AG04450 (cell line): ENCODE measurements around the gene MED13L. TPM values are rescaled to one million over a fixed set of nuclear protein-coding genes. Genes with fewer than 3 reads are reported as not detected.

Experiments
- CTCF ChIA-PET: fragments of 300-600, 350-600 bp; formaldehyde crosslinking; extraction: SDS; loops from one replicate; lab custom pipeline; 2022; ENCODE audit warnings: antibody characterized with exemption, inconsistent platforms; lab: Charles Lee
- POLR2A ChIA-PET: fragments of 350-600 bp; formaldehyde crosslinking; extraction: SDS; loops from one replicate; lab custom pipeline; 2021; ENCODE audit warnings: antibody characterized with exemption, inconsistent platforms; lab: Yijun Ruan, JAX
- DNase-seq: peaks from one replicate; pipeline ENCODE4 v3.0.0-alpha.2; 2011; ENCODE audit warnings: low read depth, low spot score
- H3K27ac ChIP-seq: one replicate; pipeline ENCODE4 v1.5.1; 2012; ENCODE audit warnings: low read depth, low read length, control low read depth
- H3K27me3 ChIP-seq: one replicate; pipeline ENCODE4 v1.6.0; 2012; ENCODE audit warnings: low read length; ENCODE audit not compliant: control insufficient read depth, insufficient read depth
- H3K4me3 ChIP-seq: 2 replicates; pipeline ENCODE4 v1.5.1; 2011; ENCODE audit warnings: mild to moderate bottlenecking, low read depth, low read length, control low read depth
- H3K9me3 ChIP-seq: 2 replicates; pipeline ENCODE4 v1.5.1; 2012; ENCODE audit warnings: low read length; ENCODE audit not compliant: control insufficient read depth, insufficient read depth
- polyA plus RNA-seq: library from polyadenylated mRNA; depleted of rRNA; stranded (reverse); fragments of >200 nt; gene quantifications from 2 replicates; pipeline ENCODE4 v1.2.3, GENCODE V29; 2011
- TF ChIP-seq, protein P1 (sequence below): IDR thresholded peaks from 2 replicates; pipeline ENCODE4 v1.5.1; 2011; ENCODE audit warnings: low read depth, low read length, control low read depth, inconsistent platforms

MED13L gene
- polyA plus RNA-seq, 1 experiment = 56.2 TPM

DNA sequence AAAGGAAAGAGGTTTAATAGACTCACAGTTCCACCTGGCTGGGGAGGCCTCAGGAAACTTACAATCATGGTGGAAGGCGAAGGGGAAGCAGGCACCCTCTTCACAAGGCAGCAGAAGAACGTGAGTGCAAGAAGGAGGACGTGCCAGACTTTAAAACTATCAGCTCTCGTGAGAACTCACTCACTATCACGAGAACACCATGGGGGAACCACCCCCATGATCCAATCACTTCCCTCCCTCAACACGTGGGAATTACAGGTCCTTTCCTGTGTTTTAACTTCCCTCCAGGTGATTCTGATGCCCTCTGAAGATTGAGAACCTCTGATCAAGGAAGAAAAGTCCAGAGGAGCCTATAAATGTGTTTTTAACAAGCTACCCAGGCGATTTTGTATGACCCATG lies 358.7 kb downstream of the MED13L start:
- peaks cover 5% of the 10 kb centered on the region for H3K9me3 ChIP-seq

DNA sequence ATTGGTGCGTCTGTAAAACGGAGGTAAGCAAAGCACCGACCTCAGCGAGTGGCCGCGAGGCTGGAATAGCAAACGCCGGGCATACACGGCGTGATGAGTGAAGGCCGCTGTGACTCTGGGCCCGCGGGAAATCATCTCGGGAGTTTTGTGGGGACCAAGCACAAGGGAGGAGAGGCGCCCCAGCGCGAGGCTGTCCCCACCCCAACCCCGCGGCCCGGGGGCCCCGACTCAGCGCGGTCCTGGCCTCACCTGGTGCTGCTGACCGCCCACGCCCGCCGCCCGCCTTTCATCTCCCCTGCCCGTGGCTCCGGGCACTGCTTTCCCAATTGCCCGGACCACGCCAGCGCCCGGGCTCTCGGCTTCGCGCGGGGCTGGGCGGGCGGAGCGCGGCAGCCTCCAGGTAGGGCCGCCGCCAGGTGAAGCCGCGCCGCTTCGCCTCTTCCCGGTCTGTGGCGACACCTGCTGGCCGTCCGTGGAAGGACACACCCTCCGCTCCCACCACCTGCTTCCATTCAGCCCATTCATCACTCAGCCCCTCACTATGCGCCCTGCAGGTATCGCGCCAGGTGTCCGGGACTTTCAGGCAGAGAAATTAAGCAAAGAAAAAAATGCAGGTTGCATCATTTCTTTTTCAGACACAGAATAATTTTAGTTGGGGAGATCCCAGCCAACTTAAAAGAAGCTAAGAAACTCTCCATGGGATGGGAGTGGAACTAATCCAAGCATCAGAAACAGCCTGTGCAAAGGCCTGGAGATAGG lies 360.4 kb downstream of the MED13L start:
- H3K27ac ChIP-seq = no peak overlapping the region
- no peaks in the 10 kb centered on the region for H3K9me3 ChIP-seq
- no peak for DNase-seq
- no peak overlapping the region; the same call in 1 of the 2 replicates for H3K4me3 ChIP-seq
- CTCF ChIA-PET = interaction anchor here (0.6 to 5.8 kb wide), 35 partner anchors 8 to 1952 kb away, joined by 3 to 91 read pairs (median 4); no protein-coding TSS in a partner anchor
- POLR2A ChIA-PET = interaction anchor here (1.7 kb wide), 1 partner anchor 1254 kb away, joined by 3 read pairs; no protein-coding TSS in a partner anchor
- peaks cover 5% of the 10 kb centered on the region for H3K27me3 ChIP-seq
- TF ChIP-seq, protein P1, sequence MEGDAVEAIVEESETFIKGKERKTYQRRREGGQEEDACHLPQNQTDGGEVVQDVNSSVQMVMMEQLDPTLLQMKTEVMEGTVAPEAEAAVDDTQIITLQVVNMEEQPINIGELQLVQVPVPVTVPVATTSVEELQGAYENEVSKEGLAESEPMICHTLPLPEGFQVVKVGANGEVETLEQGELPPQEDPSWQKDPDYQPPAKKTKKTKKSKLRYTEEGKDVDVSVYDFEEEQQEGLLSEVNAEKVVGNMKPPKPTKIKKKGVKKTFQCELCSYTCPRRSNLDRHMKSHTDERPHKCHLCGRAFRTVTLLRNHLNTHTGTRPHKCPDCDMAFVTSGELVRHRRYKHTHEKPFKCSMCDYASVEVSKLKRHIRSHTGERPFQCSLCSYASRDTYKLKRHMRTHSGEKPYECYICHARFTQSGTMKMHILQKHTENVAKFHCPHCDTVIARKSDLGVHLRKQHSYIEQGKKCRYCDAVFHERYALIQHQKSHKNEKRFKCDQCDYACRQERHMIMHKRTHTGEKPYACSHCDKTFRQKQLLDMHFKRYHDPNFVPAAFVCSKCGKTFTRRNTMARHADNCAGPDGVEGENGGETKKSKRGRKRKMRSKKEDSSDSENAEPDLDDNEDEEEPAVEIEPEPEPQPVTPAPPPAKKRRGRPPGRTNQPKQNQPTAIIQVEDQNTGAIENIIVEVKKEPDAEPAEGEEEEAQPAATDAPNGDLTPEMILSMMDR = peak; percentile 83

More for the DNA sequence above, 358.7 kb downstream of the MED13L start:
- Histone ChIP-seq H3K27ac (no peak overlapping the region), H3K4me3 (no peak overlapping the region), H3K27me3 (peaks cover 5% of the 10 kb centered on the region)
- TF ChIP-seq, protein P1 = no peak
- CTCF ChIA-PET = interaction anchor here (0.6 to 5.8 kb wide), 12 partner anchors 9 to 1938 kb away, joined by 3 to 91 read pairs (median 8); no protein-coding TSS in a partner anchor
- DNase-seq = no peak
- POLR2A ChIA-PET = no interaction called here

DNA sequence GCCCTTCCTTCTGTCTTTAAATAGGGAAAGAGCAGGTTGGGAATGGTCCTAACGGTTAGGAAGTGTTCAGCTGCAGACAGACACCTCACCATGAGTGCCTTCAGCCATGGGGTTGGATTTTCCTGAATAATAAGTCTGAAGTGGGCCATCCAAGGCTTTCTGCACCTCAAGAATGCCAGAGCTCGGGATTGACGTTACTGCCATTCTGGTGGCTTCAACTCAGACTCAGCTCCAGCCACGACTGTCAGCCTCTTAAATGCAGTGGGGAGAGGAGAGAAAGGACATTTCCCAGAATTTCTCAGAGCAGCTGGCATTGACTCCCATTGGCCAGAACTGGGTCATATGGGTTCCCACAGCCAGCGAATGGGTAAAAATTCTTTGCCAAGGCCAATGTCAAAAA lies 363.4 kb downstream of the MED13L start:
- TF ChIP-seq, protein P1 = no peak
- Histone ChIP-seq H3K27me3 (peaks cover 5% of the 10 kb centered on the region), H3K4me3 (no peak overlapping the region), H3K9me3 (no peaks in the 10 kb centered on the region), H3K27ac (no peak overlapping the region)
- CTCF ChIA-PET = interaction anchor here (1.0 to 5.8 kb wide), 2 partner anchors 1251 to 1291 kb away, joined by 3 to 91 read pairs; no protein-coding TSS in a partner anchor
- no peak for DNase-seq
- POLR2A ChIA-PET = no interaction called here

DNA sequence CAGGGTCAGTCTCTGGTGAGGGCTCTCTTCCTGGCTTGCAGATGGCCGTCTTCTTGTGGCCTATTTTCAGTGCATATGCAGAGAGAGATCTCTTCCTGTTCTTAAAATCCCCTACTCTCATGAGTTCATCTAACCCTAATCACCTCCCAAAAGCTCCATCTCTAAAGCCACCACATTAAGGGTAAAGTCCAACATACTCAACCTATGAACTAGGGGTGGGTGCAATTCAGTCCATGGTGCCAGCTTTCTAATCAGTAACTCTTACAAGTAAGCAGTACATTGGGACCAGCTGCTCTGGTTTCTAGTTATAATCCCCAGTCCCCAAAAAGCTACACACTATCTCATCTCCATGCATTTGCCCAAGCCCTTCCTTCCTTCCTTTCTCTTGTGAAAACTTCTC lies 365.1 kb downstream of the MED13L start:
- H3K9me3 ChIP-seq = no peaks in the 10 kb centered on the region
- ChIA-PET CTCF (interaction anchor here (1.1 kb wide), 1 partner anchor 1250 kb away, joined by 3 read pairs; no protein-coding TSS in a partner anchor), POLR2A (interaction anchor here (0.7 kb wide), 1 partner anchor 74 kb away, joined by 4 read pairs; no protein-coding TSS in a partner anchor)
- no peak for DNase-seq
- H3K4me3 ChIP-seq = no peak overlapping the region
- TF ChIP-seq, protein P1 = no peak
- peaks cover 5% of the 10 kb centered on the region for H3K27me3 ChIP-seq
- H3K27ac ChIP-seq = no peak overlapping the region

DNA sequence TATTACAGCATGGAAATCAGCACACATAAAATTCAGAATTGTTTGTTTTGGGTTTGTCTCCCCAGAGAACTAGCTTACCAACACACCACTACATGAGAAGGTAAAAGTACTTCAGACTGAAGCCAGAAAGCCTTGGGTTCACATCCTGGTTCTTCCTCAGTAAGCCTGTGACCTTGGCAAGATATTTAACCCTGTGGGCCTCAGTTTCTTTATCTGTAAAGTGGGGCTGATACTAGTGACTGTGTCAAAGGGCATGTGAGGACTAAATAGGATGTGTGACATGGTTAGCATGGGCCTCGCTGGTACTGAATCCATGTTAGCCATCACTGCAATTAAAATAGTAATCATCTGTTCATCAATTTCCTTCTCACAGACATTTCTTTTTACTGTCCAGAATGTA lies 366.1 kb downstream of the MED13L start:
- CTCF ChIA-PET = no interaction called here

More for the DNA sequence above, 366.1 kb downstream of the MED13L start:
- Histone ChIP-seq H3K27ac (no peak overlapping the region), H3K27me3 (peaks cover 3% of the 10 kb centered on the region), H3K4me3 (no peak overlapping the region), H3K9me3 (no peaks in the 10 kb centered on the region)
- no peak for DNase-seq
- POLR2A ChIA-PET = no interaction called here
- TF ChIP-seq, protein P1 = no peak
